GM18526 (cell line): ENCODE measurements around the gene FOSL1.

Source experiments
- POLR2A ChIP-seq: IDR thresholded peaks from 3 replicates; pipeline ENCODE4 v1.6.1; 2011; ENCODE audit not compliant: insufficient read length; ENCODE audit errors: extremely low read depth

Gene FOSL1

DNA sequence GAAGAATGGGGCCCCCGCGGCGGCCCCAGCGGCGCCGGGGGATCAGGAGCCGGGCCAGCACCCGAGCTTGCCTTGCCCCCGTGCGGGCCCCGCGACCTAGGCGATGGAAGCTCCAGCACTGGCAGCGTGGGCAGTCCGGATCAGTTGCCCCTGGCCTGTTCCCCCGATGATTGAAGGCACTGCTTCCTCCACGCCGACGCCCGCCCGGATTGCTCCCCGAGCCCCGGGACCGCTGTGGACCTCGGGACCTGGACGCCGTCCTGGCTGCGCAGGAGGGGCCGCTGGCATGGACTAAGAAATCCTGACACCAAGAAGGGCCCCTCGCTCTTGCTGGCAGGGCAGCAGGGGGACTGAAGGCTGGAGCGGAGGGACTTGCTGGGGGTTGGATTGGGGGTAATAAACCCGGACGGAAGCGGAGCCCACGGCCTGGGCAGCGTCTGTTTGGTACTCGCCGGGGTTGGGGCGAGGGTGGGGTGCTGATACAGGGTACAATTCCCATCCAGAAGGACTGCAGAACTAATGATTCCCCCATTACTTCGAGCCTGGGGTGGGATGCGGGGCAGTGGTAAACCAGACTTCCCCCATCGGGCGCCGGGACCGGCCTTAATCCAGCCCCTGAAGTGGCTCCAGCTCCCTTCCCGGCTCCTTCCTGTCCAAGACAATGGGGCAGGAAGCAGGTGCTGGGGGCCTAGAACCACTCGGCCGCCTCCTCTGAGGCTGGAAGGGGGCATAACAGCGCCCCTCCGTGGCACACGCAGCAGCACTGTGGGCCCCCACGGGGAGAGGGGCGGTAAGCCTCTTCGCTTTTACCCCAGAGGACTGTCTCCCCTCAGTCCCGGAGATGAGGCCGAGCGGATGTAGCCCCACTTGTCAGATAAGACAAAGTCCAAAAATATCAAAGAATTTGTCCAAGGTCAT, 8.7 kb downstream of the FOSL1 start:
- no peak for TF ChIP-seq POLR2A

DNA sequence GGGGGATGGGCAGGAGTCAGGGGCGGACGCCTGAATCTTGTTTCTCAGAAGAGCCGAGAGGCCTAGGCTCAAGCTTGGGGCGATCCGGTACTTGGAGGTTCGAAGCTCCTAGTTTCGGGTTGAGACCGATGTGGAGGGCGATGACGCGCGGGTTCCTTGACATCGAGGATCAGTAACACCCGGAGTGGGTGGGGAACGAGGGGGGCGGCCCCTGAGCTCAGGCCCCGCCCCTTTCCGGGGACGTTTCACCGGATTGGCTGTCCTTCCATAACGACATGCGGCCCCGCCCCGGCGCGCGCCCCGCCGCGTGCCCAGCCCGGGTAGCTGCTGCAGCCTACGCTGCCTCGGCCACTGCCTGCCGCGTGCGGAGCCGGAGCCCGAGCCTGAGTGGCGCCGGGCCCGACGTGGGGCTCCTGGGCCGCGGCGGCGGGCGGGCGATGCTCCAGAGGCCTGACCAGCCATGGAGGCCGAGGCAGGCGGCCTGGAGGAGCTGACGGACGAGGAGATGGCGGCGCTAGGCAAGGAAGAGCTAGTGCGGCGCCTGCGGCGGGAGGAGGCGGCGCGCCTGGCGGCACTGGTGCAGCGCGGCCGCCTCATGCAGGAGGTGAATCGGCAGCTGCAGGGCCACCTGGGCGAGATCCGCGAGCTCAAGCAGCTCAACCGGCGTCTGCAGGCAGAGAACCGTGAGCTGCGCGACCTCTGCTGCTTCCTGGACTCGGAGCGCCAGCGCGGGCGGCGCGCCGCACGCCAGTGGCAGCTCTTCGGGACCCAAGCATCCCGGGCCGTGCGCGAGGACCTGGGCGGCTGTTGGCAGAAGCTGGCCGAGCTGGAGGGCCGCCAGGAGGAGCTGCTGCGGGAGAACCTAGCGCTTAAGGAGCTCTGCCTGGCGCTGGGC, 9.6 kb downstream of the FOSL1 start, which contains the start of gene CCDC85B:
CCDC85B (plus strand) TSS at position 350 of the 895 bp plus-strand sequence; CDS start at position 461, 111 bp downstream.
- TF ChIP-seq POLR2A: peak; percentile 99

DNA sequence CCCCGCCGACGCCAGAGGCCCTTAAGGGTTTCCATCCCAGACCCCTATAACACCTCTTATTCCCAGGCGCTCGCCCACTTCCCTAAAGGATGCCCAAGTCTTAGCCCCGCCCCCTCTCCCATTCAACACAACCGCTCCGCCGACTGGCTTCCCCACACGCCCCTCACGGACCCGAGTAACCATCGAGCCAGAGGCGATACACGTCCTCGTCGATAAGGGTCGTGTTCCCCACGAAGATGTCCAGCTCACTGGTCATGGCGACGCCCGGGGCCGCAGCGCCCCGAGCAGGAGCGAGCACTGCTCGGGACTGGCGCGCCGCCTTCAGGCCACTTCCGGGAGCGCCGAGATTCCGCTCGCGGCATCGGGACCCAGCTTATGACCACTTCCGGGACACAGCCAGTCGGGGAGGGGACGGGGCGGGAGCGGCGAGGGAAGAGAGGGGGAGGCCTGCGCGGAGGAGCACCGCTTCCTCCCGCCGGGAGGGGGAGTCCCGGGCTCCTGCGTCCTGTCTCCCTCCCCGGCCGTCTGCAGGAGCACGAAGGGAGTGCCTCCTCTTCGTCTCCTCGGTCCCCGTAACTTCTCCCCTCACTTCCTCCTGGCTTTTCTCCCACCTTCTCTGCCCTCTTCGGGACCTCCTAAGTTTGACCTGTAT, 11.9 kb downstream of the FOSL1 start, which contains the start of gene FIBP:
FIBP (minus strand) TSS at position 309 of the 652 bp plus-strand sequence; CDS start at position 256, 53 bp downstream.
- TF ChIP-seq POLR2A: peak; percentile 93

DNA sequence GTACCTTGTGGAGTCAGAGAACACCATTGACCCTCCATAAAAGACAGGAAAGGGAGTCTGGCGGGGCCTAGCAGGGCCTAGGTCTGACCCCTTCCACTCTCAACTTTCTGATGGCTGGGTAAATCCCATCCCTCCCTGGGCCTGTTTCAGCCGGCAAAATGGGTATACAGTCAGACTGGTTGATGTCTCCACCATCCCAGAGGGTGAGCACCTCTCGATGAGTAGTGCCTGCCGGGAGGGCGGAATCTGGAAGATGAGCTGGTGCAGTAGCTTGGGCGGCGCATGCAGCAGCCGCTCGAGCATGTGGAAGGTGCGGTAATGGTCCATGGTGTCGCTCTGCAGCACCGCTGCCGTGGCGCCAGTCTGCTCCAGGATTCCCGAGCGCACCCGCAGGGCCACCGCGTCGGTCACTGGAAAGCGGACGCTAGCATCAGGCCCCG, 12.4 kb downstream of the FOSL1 start:
- no peak for TF ChIP-seq POLR2A

DNA sequence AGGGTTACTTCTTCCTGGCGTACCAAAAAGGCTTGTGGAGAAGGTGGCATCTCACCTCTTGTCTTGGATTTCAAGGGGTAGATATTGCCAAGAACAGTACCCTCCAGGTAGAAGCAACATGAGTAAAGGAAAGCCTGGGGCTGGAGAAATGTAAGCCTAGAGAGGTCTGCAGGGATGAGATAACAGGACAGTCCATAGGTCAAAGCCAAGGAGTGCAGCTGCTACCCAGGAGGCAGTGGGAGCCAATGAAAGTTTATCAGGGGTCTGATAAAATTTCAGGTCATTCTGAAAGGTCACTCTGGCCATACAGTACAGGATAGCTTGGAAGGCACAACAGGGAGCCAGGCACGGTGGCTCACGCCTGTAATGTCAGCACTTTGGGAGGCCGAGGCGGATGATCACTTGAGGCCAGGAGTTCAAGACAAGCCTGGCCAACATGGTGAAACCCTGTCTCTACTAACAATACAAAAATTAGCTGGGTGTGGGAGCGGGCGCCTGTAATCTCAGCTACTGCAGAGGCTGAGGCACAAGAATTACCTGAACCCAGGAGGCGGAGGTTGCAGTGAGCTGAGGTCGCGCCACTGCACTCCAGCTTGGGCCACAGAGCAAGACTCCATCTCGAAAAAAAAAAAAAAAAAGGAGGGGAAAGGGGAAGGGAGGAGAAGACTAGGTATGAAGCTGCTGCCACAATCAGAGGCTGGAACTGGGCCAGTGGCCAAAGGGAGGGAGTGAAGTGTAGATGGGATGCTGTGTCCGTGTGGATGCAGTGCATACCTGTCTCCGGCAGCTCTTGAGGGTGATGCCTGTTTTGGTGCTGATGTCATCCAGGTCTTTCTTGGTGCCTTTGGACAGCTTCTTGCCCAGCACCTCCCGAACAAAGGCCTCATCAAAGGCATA, 13.1 kb downstream of the FOSL1 start:
- TF ChIP-seq POLR2A: no peak

DNA sequence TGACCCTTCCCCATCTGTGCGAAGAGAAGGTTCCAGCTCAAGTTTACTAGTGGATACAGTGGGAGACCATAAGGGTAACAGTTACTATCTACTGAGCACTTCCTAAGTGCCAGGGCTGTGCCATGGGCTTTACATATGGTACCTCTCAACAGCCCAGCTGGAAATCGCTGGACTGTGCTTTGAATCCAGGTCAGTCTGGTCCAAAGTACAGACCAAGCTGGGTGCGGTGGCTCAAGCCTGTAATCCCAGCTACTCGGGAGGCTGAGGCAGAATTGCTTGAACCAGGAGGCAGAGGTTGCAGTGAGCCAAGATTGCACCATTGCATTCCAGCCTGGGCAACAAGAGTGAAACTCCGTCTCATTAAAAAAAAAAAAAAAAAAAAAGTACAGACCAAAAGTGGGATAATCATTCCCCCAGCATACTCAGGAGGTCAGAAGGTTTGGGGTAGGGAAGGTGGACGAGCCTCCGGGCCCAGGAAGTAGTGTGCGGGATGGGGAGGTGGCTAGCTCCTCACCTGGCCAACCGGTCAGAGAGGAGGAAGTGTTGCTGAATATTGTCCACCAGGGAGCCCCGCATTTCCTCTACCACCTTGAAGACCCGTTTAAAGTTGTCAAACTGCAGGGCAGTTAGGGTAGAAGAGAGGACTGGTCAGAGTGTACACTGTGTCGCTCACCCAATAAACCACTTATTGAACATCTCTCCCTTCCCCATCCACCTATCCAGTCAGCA, 14.2 kb downstream of the FOSL1 start:
- no peak for TF ChIP-seq POLR2A

DNA sequence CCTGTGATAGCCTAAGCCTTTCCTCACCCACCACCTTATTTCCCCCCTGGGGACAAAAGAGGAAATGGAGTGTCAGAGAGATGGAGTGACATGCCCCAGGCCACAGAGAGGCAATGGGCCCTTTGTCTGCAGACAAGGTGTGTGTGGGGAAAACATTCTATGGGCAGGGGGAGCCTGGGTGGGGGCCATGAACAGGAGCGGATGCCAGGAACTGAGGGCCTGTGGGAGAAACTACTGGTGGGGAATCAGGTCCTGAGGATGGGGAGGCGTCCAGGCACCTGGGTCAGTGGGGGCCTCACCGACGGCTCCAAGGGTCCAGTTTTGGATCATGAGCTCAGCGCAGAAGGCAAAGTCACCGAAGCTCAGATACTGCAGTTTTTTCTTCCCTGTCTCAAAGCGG, 15.0 kb downstream of the FOSL1 start:
- TF ChIP-seq POLR2A: no peak

DNA sequence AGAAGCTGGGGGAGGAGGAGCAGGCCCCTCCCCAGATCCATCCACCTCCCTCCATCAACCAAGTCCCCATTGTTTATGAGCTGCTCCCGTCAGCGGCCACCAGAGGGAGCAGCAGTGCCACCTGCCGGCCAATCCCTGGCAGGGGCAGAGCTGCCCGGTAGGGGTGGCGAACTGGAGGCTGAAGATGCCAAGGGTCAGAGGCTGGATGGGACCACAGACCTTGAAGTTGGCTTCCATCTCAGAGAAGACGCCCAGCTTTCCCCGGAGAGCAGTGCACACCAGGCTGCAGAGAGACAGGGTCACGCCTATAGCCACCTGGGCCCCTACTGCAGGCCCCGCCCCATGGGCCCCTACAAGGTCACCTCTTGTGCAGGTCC, 15.5 kb downstream of the FOSL1 start:
- no peak for TF ChIP-seq POLR2A

DNA sequence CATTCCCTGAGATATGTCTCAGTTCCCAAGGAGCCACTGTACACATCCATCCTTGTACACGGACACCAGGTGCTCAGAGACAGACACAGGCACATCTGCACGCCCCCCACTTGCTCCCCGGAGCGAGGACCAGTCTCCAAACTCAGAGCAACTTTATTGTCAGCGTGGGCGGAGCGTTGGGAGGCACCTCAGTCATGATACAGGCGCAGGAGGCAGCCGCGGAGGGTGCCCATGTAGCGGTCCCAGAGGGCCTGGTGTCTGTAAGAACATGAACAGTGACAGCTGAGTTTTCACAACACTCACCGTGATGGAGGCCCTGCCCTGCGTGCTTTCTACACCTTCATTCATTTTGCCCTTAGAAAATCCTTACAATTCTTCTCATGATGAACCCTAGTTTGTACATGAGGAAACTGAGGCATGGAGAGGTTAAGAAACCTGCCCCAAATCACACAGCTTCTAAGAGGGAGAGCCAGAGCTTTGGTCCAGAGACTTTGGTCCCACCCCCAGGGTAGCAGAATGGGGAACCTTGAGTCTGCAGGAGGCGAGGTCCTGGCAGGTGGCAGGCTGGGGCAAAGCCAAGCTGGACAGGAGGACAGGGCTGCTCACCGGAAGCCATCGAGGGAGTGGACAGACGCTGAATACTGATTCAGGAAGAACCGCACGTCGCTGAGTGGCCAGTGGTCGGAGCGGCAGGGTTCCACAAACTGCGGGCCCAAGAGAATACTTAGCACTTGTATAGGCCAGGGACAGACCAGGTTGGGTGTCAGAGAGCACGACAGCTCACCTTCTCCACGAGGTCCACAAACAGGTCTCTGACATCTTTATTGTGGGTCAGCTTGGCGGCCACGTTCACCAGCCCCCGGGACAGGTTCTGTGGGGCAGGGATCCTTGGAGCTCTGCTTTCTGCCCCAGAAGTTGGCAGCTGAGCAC, 16.1 kb downstream of the FOSL1 start:
- no peak for TF ChIP-seq POLR2A

DNA sequence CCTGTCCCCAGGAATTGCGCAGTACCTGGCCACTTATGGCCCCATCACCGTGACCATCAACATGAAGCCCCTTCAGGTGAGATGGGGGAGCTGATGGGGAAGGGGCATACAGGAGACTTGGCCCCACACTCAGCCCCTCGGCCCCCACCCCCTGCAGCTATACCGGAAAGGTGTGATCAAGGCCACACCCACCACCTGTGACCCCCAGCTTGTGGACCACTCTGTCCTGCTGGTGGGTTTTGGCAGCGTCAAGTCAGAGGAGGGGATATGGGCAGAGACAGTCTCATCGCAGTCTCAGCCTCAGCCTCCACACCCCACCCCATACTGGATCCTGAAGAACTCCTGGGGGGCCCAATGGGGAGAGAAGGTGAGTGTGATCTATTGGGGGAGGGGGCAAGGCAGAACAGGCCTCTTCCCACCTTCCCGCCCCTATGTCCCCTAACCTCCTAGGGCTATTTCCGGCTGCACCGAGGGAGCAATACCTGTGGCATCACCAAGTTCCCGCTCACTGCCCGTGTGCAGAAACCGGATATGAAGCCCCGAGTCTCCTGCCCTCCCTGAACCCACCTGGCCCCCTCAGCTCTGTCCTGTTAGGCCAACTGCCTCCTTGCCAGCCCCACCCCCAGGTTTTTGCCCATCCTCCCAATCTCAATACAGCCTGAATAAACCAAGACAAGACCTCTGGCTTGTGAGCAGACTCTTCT, 17.0 kb downstream of the FOSL1 start:
- no peak for TF ChIP-seq POLR2A

DNA sequence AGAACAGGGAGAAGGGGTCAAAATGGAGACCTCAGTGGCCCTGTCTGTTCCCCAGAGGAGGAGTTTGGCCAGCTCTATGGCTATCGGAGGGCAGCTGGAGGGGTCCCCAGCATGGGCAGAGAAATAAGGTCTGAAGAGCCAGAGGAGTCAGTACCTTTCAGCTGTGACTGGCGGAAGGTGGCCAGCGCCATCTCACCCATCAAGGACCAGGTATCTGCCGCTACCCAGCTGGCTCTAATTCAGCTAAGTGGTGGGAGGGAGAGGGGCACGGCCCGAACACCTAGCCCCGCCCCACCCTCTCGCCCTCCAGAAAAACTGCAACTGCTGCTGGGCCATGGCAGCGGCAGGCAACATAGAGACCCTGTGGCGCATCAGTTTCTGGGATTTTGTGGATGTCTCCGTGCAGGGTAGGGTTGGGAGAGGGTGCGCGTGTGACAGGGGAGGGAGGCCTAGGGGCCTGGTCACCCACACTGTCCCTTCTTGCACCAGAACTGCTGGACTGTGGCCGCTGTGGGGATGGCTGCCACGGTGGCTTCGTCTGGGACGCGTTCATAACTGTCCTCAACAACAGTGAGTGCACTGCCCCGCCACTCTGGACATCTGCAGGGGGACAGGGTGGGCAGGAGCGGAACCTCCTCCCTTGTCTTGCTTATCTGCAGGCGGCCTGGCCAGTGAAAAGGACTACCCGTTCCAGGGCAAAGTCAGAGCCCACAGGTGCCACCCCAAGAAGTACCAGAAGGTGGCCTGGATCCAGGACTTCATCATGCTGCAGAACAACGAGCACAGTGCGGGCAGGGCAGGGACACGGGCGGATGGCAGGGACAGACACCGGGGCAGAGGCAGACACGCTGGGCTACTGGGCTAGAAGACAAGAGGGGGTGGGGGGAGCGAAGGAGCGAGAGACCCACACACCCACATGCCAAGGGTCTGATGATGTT, 17.8 kb downstream of the FOSL1 start:
- TF ChIP-seq POLR2A: no peak
